HG02763 (cell line): ENCODE measurements around the gene HOXB2.

Experiments
- ATAC-seq: cut with Tn5 transposase; IDR thresholded peaks from one replicate; pipeline ENCODE4 v1.9.1; 2021; ENCODE audit warnings: mild to moderate bottlenecking, moderate library complexity; ENCODE audit not compliant: unreplicated experiment

HOXB2 gene

GRCh38 chr17:48545022-48545375 is at the start of gene HOXB2:
Gene HOXB2 (minus strand): TSS chr17:48545109. CDS start chr17:48544911, 198 bp downstream.
- ATAC-seq, result no peak

GRCh38 chr17:48593840-48594537 is 49.1 kb upstream of the HOXB2 start:
- ATAC-seq, result peak; percentile 47

- no peak for ATAC-seq
Measured at GRCh38 chr17:48593126-48593829, 48.4 kb upstream of the HOXB2 start, which contains the start of gene HOXB5. Gene HOXB5 (minus strand): TSS chr17:48593779. CDS start chr17:48593682, 97 bp downstream.

- ATAC-seq, result no peak
Measured at GRCh38 chr17:48592577-48592976, 47.7 kb upstream of the HOXB2 start.

- ATAC-seq, result no peak
Measured at GRCh38 chr17:48592057-48592514, 47.2 kb upstream of the HOXB2 start.

- no peak for ATAC-seq
Measured at GRCh38 chr17:48591255-48592056, 46.5 kb upstream of the HOXB2 start.

- no peak for ATAC-seq
Measured at GRCh38 chr17:48590607-48591161, 45.8 kb upstream of the HOXB2 start.

GRCh38 chr17:48589831-48590606 is 45.1 kb upstream of the HOXB2 start, which contains the start of gene HOXB3:
Gene HOXB3 (minus strand): TSS chr17:48590241. CDS start chr17:48552474, 37,767 bp downstream.
- ATAC-seq, result no peak

GRCh38 chr17:48589060-48589830 is 44.3 kb upstream of the HOXB2 start:
- no peak for ATAC-seq

GRCh38 chr17:48588528-48588927 is 43.6 kb upstream of the HOXB2 start:
- ATAC-seq, result no peak

GRCh38 chr17:48588074-48588415 is 43.1 kb upstream of the HOXB2 start:
- no peak for ATAC-seq

- ATAC-seq, result no peak
Measured at GRCh38 chr17:48587276-48588073, 42.6 kb upstream of the HOXB2 start.

GRCh38 chr17:48586355-48587258 is 41.7 kb upstream of the HOXB2 start:
- no peak for ATAC-seq

GRCh38 chr17:48584223-48584741 is 39.4 kb upstream of the HOXB2 start:
- ATAC-seq, result no peak

GRCh38 chr17:48583708-48584222 is 38.9 kb upstream of the HOXB2 start:
- ATAC-seq, result no peak

- no peak for ATAC-seq
Measured at GRCh38 chr17:48582750-48583069, 37.8 kb upstream of the HOXB2 start.

GRCh38 chr17:48579760-48580554 is 35.0 kb upstream of the HOXB2 start:
- ATAC-seq, result no peak
